IMR-90 (cell line): ENCODE measurements around the gene EMID1. TPM values are rescaled to one million over a fixed set of nuclear protein-coding genes. Genes with fewer than 3 reads are reported as not detected.

ENCODE experiments used
- ATAC-seq: fragments of 200-7000 bp; cut with Tn5 transposase; 2 replicates; pipeline ENCODE4 v1.9.1; 2020; ENCODE audit warnings: low read depth, mild to moderate bottlenecking, moderate library complexity
- BruUV-seq: library from RNA; stranded (reverse); fragments of 400-500 nt; replicated peaks from 2 replicates; lab custom pipeline; 2021; lab: Mats Ljungman, UMichigan
- CTCF ChIA-PET: fragments of 300-600 bp; formaldehyde crosslinking; extraction: SDS; loops from one replicate; lab custom pipeline; 2021; ENCODE audit warnings: antibody characterized with exemption; lab: Yijun Ruan, JAX
- POLR2A ChIA-PET: fragments of 300-600 bp; sonication (Branson Sonifier 250); formaldehyde crosslinking; loops from one replicate; lab custom pipeline; 2022; ENCODE audit warnings: antibody characterized with exemption; ENCODE audit not compliant: unreplicated experiment; lab: Charles Lee
- DNase-seq: peaks from one replicate; pipeline ENCODE4 v3.0.0; 2013
- H2AFZ ChIP-seq: replicated peaks from 2 replicates; pipeline ENCODE3; 2013; ENCODE audit warnings: low read length, mild to moderate bottlenecking; ENCODE audit not compliant: poor library complexity
- H2AK5ac ChIP-seq: 2 replicates; pipeline ENCODE4 v1.6.1; 2013; ENCODE audit warnings: low read depth, low read length, inconsistent platforms
- H2AK9ac ChIP-seq: replicated peaks from 2 replicates; pipeline ENCODE3; 2013; ENCODE audit warnings: mild to moderate bottlenecking, low read depth, low read length, moderate library complexity; ENCODE audit not compliant: poor library complexity
- H2BK120ac ChIP-seq: 2 replicates; pipeline ENCODE4 v1.6.1; 2013; ENCODE audit warnings: low read depth, low read length, inconsistent platforms
- H2BK15ac ChIP-seq: 3 replicates; pipeline ENCODE4 v1.6.1; 2013; ENCODE audit warnings: low read depth, low read length, inconsistent platforms
- H2BK20ac ChIP-seq: 2 replicates; pipeline ENCODE4 v1.6.1; 2013; ENCODE audit warnings: low read depth, mild to moderate bottlenecking, inconsistent platforms, low read length, moderate library complexity
- H2BK5ac ChIP-seq: 2 replicates; pipeline ENCODE4 v1.6.1; 2013; ENCODE audit warnings: mild to moderate bottlenecking, low read depth, low read length, inconsistent platforms; ENCODE audit not compliant: poor library complexity, severe bottlenecking
- H3K14ac ChIP-seq: replicated peaks from 2 replicates; pipeline ENCODE4 v1.6.1; 2013; ENCODE audit warnings: low read depth, low read length, inconsistent platforms
- H3K18ac ChIP-seq: 2 replicates; pipeline ENCODE4 v1.6.1; 2013; ENCODE audit warnings: low read depth, low read length, control low read depth
- H3K23ac ChIP-seq: 2 replicates; pipeline ENCODE4 v1.6.1; 2013; ENCODE audit warnings: low read depth, low read length, inconsistent platforms
- H3K27ac ChIP-seq: 2 replicates; pipeline ENCODE4 v1.5.1; 2013; ENCODE audit warnings: mild to moderate bottlenecking, control low read depth, low read length; ENCODE audit not compliant: insufficient read depth
- H3K27me3 ChIP-seq: 2 replicates; pipeline ENCODE4 v1.6.1; 2013; ENCODE audit warnings: low read length; ENCODE audit not compliant: control insufficient read depth, insufficient read depth
- H3K36me3 ChIP-seq: 2 replicates; pipeline ENCODE4 v1.6.1; 2013; ENCODE audit warnings: low read length, mixed read lengths; ENCODE audit not compliant: control insufficient read depth, insufficient read depth
- H3K4ac ChIP-seq: 2 replicates; pipeline ENCODE4 v1.6.1; 2013; ENCODE audit warnings: low read depth, low read length, inconsistent platforms
- H3K4me1 ChIP-seq: 2 replicates; pipeline ENCODE4 v1.6.1; 2013; ENCODE audit warnings: low read length, mixed read lengths; ENCODE audit not compliant: control insufficient read depth, insufficient read depth
- H3K4me2 ChIP-seq: 2 replicates; pipeline ENCODE4 v1.6.1; 2013; ENCODE audit warnings: low read depth, mild to moderate bottlenecking, control low read depth, low read length, moderate library complexity
- H3K4me3 ChIP-seq: 2 replicates; pipeline ENCODE4 v1.5.1; 2013; ENCODE audit warnings: low read depth, mild to moderate bottlenecking, control low read depth, low read length, moderate library complexity; ENCODE audit not compliant: insufficient read depth
- H3K56ac ChIP-seq: 2 replicates; pipeline ENCODE4 v1.6.1; 2013; ENCODE audit warnings: low read length, inconsistent platforms; ENCODE audit not compliant: insufficient read depth; ENCODE audit errors: extremely low read depth
- H3K79me1 ChIP-seq, 2 experiments: 2 replicates each; pipeline ENCODE4 v1.6.1; 2013; ENCODE audit warnings: low read length in 2 of 2, inconsistent platforms in 1 of 2, low read depth in 1 of 2
- H3K9ac ChIP-seq: 2 replicates; pipeline ENCODE4 v1.6.1; 2013; ENCODE audit warnings: low read depth, low read length, control low read depth
- H3K9me1 ChIP-seq: 2 replicates; pipeline ENCODE4 v1.6.1; 2013; ENCODE audit warnings: low read length, inconsistent platforms; ENCODE audit not compliant: insufficient read depth
- H3K9me3 ChIP-seq: 2 replicates; pipeline ENCODE4 v1.6.1; 2013; ENCODE audit warnings: low read length; ENCODE audit not compliant: control insufficient read depth, insufficient read depth
- H4K20me1 ChIP-seq: 2 replicates; pipeline ENCODE4 v1.6.1; 2013; ENCODE audit warnings: low read length, inconsistent platforms; ENCODE audit not compliant: insufficient read depth
- H4K5ac ChIP-seq: 2 replicates; pipeline ENCODE4 v1.6.1; 2013; ENCODE audit warnings: mild to moderate bottlenecking, low read depth, low read length, control low read depth
- H4K8ac ChIP-seq, 2 experiments: 2 replicates each; pipeline ENCODE4 v1.6.1; 2013; ENCODE audit warnings: low read depth in 2 of 2, low read length in 2 of 2, control low read depth in 1 of 2, inconsistent platforms in 1 of 2
- H4K91ac ChIP-seq: 2 replicates; pipeline ENCODE4 v1.6.1; 2013; ENCODE audit warnings: low read depth, low read length, inconsistent platforms; ENCODE audit not compliant: insufficient read depth
- BHLHE40 ChIP-seq: fragments of 150-350 bp; IDR thresholded peaks from 2 replicates; pipeline ENCODE4 v1.6.1; 2016; ENCODE audit warnings: mild to moderate bottlenecking, low read depth, low read length
- CEBPB ChIP-seq: IDR thresholded peaks from 2 replicates; pipeline ENCODE4 v1.6.1; 2012; ENCODE audit warnings: low read depth, low read length, improper control_type of control experiment
- CHD1 ChIP-seq: IDR thresholded peaks from 2 replicates; pipeline ENCODE4 v1.6.1; 2012; ENCODE audit warnings: low read depth, low read length, improper control_type of control experiment
- FOS ChIP-seq: fragments of 150-350 bp; IDR thresholded peaks from 2 replicates; pipeline ENCODE4 v1.6.1; 2016; ENCODE audit warnings: low read depth, low read length
- MAFK ChIP-seq: IDR thresholded peaks from 2 replicates; pipeline ENCODE4 v1.6.1; 2012; ENCODE audit warnings: low read depth, low read length, improper control_type of control experiment
- MAZ ChIP-seq: IDR thresholded peaks from 2 replicates; pipeline ENCODE4 v1.6.1; 2012; ENCODE audit warnings: low read depth, mild to moderate bottlenecking, low read length, improper control_type of control experiment, moderate library complexity, borderline replicate concordance
- MXI1 ChIP-seq: IDR thresholded peaks from 2 replicates; pipeline ENCODE4 v1.6.1; 2012; ENCODE audit warnings: low read depth, mild to moderate bottlenecking, low read length, moderate library complexity, borderline replicate concordance
- POLR2A ChIP-seq: IDR thresholded peaks from 2 replicates; pipeline ENCODE4 v1.6.1; 2012; ENCODE audit warnings: mild to moderate bottlenecking, low read depth, low read length
- RAD21 ChIP-seq: IDR thresholded peaks from 2 replicates; pipeline ENCODE4 v1.6.1; 2012; ENCODE audit warnings: low read length, improper control_type of control experiment
- RCOR1 ChIP-seq: IDR thresholded peaks from 2 replicates; pipeline ENCODE4 v1.6.1; 2012; ENCODE audit warnings: mild to moderate bottlenecking, low read length, improper control_type of control experiment; ENCODE audit not compliant: insufficient replicate concordance
- RFX5 ChIP-seq: IDR thresholded peaks from 2 replicates; pipeline ENCODE4 v1.8.0; 2012; ENCODE audit warnings: low read depth, mild to moderate bottlenecking, low read length, moderate library complexity
- SMC3 ChIP-seq: fragments of 150-350 bp; IDR thresholded peaks from 2 replicates; pipeline ENCODE4 v1.6.1; 2016; ENCODE audit warnings: low read depth, mild to moderate bottlenecking, antibody characterized with exemption, low read length, moderate library complexity
- WGBS, 2 experiments: methylation state at CpG; one replicate each; pipeline versions ENCODE4 v1.1.5 to v1.1.7; 2013; ENCODE audit warnings: missing lambda C conversion rate in 2 of 2; ENCODE audit not compliant: insufficient read length in 1 of 2; ENCODE audit errors: extremely low coverage in 2 of 2; 5-methylcytosine and 5-hydroxymethylcytosine counted together
- dilution Hi-C: fragments of 300-500 bp; cut with HindIII; formaldehyde crosslinking; loops from one replicate; pipeline ENCODE4 v1.14.3; 2018; ENCODE audit warnings: low sequenced_read_pairs; ENCODE audit not compliant: unreplicated experiment
- in situ Hi-C: fragments of 300-500 bp; cut with MboI; formaldehyde crosslinking; loops from 3 replicates; pipeline ENCODE4 v1.14.3; 2019; ENCODE audit warnings: low sequenced_read_pairs, inconsistent platforms, mixed read lengths
- intact Hi-C: fragments of 100-400 bp; cut with micrococcal nuclease; formaldehyde crosslinking; loops from 2 replicates; pipeline ENCODE4 v1.10.0; 2022
- polyA plus RNA-seq, 3 experiments: library from polyadenylated mRNA; depleted of rRNA; stranded (reverse); fragments of >200 nt; gene quantifications; 2 replicates each; pipeline ENCODE4 v1.2.3, GENCODE V29; 2012; ENCODE audit warnings: low replicate concordance in 1 of 3
- total RNA-seq: library from RNA; depleted of rRNA; stranded (reverse); fragments of >200 nt; gene quantifications from 2 replicates; pipeline ENCODE4 v1.2.3, GENCODE V29; 2012

EMID1 gene
- total and polyA plus RNA-seq, 2 of the 4 experiments (the other 2 are of a cell fraction) = 0.54 to 1.3 TPM

GRCh38 chr22:29284196-29284595 lies 78.5 kb downstream of the EMID1 start:
- Histone ChIP-seq H3K14ac (no peak overlapping the region), H4K8ac (no peak overlapping the region), H3K18ac (no peak overlapping the region), H3K4me2 (no peak overlapping the region), H2BK15ac (no peak overlapping the region), H4K91ac (no peak overlapping the region), H2BK5ac (no peak overlapping the region), H4K20me1 (peaks cover 74% of the 10 kb centered on the region), H3K27me3 (no peaks in the 10 kb centered on the region), H2BK120ac (no peak overlapping the region), H3K4ac (no peak overlapping the region), H3K4me3 (no peak overlapping the region), H3K23ac (no peak overlapping the region), H3K56ac (no peak overlapping the region), H3K9me1 (no peaks in the 10 kb centered on the region), H3K4me1 (no peaks in the 10 kb centered on the region), H4K5ac (no peak overlapping the region), H2AK9ac (no peak overlapping the region), H2BK20ac (no peak overlapping the region), H3K27ac (no peak overlapping the region), H3K36me3 (peaks cover 76% of the 10 kb centered on the region), H3K79me1 (peaks cover 24 to 53% of the 10 kb centered on the region in 2 experiments), H2AFZ (no peak overlapping the region), H3K9me3 (no peaks in the 10 kb centered on the region), H3K9ac (no peak overlapping the region), H2AK5ac (no peak overlapping the region)
- dilution Hi-C loops (no loop called here), intact Hi-C loops (no loop called here), in situ Hi-C loops (no loop called here)
- DNase-seq (no peak), ATAC-seq (no peak)
- TF ChIP-seq RAD21 = no peak
- TF ChIP-seq SMC3 = no peak
- TF ChIP-seq BHLHE40 = no peak
- TF ChIP-seq RCOR1 = no peak
- no peak for TF ChIP-seq CEBPB
- TF ChIP-seq RFX5 = no peak
- TF ChIP-seq MAFK = no peak
- no peak for TF ChIP-seq CHD1
- no peak for TF ChIP-seq MAZ
- no peak for TF ChIP-seq MXI1
- TF ChIP-seq POLR2A = no peak
- TF ChIP-seq FOS = no peak
- ChIA-PET POLR2A (no interaction called here), CTCF (no interaction called here)
- no CpG with 5 or more reads among the region's 3 CpGs for WGBS, 2 experiments
- no TSS peak for BruUV-seq
